ENCODE measurements around the gene BCL7C. TPM values are rescaled to one million over a fixed set of nuclear protein-coding genes. Genes with fewer than 3 reads are reported as not detected.

BCL7C gene
- total RNA-seq, 1 donor from 2014 or later = 43.9 TPM

DNA sequence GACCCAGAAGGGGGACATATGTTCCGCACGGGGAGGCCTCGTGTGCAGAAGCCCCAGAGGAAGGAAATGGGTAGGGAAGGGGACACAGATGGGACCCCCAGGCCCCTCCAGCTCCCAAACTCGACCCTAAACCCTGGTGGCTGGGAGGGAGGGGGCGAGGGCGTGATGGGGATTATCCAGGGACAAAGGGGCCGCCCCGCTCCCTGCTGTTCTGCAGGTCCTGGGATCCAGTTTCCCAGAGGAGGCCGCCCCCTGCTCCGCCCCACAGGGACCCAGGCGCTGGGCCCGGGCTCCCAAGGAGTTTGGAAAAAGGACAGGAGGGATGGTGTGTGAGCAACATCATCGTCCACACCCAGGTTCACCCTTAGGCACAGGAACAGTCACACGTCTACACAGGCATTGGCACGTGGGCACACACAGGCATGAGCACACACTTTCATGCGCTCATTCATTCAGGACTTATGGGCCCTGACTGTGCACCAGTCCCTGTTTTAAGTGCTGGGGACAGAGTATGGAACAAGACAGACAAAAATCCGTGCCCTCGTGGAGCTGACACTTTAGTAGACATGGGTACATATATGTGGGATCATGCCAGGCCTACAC is 16.7 kb upstream of the BCL7C start:
- Mint-ChIP-seq H3K4me3 (no peak overlapping the region), H3K9me3 (no peaks in the 10 kb centered on the region), H3K4me1 (no peaks in the 10 kb centered on the region), H3K27ac (no peak overlapping the region), H3K36me3 (no peaks in the 10 kb centered on the region), H3K27me3 (ENCODE audit: low read depth) (no peaks in the 10 kb centered on the region)
- no peak for TF ChIP-seq CTCF (IDR thresholded peaks at IDR 0.05; ENCODE audit: unreplicated experiment)
- no peak for DNase-seq (ENCODE audit: low spot score in 2 of 2, unreplicated experiment in 2 of 2)

- Mint-ChIP-seq H3K27me3 (ENCODE audit: low read depth) (no peaks in the 10 kb centered on the region), H3K9me3 (no peaks in the 10 kb centered on the region), H3K4me3 (no peak overlapping the region), H3K27ac (no peak overlapping the region), H3K4me1 (peaks cover 12% of the 10 kb centered on the region), H3K36me3 (no peaks in the 10 kb centered on the region)
- TF ChIP-seq CTCF (IDR thresholded peaks at IDR 0.05; ENCODE audit: unreplicated experiment) = no peak
- no peak for DNase-seq (ENCODE audit: low spot score in 2 of 2, unreplicated experiment in 2 of 2)
These were observed 13.2 kb upstream of the BCL7C start for GRCh38 chr16:30907064-30907463.

DNA sequence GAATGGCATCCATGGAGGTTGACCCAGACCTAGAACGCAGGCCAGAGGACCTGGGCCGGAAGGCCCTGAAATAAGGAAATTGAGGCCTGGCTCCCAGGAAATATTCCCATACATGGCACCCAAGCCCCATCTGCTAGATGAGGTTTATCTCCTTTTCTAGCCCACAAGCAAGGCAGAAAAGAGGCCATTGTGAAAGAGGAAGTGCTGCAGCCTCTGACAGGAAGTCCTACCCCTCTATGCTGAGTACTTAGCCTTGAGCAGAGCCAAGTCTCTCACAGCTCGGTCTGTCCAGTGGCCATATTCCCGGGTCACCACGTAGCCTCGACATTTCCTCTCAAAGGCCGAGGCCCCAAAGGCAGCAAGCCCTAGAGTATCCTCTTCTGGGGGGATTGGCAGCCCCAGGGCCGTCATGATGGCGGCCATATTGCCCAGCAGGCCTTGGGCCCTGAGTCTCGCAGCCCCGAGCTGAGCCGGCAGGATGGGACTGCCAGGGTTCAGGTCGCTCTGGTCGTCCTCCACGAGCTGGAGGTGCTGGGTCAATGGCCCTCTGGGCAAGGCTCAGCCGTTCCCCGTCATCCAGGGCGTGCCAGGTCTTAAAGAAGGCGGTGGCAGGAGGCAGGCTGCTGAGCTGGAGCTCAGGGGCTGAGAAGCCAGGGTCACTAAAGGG is 10.4 kb upstream of the BCL7C start:
- no peak for TF ChIP-seq CTCF (IDR thresholded peaks at IDR 0.05; ENCODE audit: unreplicated experiment)
- no peaks in the 10 kb centered on the region for H3K36me3 Mint-ChIP-seq
- DNase-seq (ENCODE audit: low spot score in 2 of 2, unreplicated experiment in 2 of 2) = no peak
- no peaks in the 10 kb centered on the region for H3K9me3 Mint-ChIP-seq
- peaks cover 12% of the 10 kb centered on the region for H3K4me1 Mint-ChIP-seq
- H3K27ac Mint-ChIP-seq = peak overlapping the region; percentile 85
- no peaks in the 10 kb centered on the region for H3K27me3 Mint-ChIP-seq (ENCODE audit: low read depth)
- no peak overlapping the region for H3K4me3 Mint-ChIP-seq

GRCh38 chr16:30903596-30903995 is 9.7 kb upstream of the BCL7C start:
- Mint-ChIP-seq H3K4me3 (no peak overlapping the region), H3K4me1 (peaks cover 12% of the 10 kb centered on the region), H3K27ac (peak overlapping the region; percentile 85), H3K27me3 (ENCODE audit: low read depth) (no peaks in the 10 kb centered on the region), H3K9me3 (no peaks in the 10 kb centered on the region), H3K36me3 (no peaks in the 10 kb centered on the region)
- TF ChIP-seq CTCF (IDR thresholded peaks at IDR 0.05; ENCODE audit: unreplicated experiment) = no peak
- DNase-seq (ENCODE audit: low spot score in 2 of 2, unreplicated experiment in 2 of 2) = no peak

GRCh38 chr16:30903002-30903401 is 9.1 kb upstream of the BCL7C start:
- no peaks in the 10 kb centered on the region for H3K27me3 Mint-ChIP-seq (ENCODE audit: low read depth)
- H3K4me3 Mint-ChIP-seq = peak overlapping the region; percentile 90
- H3K9me3 Mint-ChIP-seq = no peaks in the 10 kb centered on the region
- H3K4me1 Mint-ChIP-seq = peaks cover 12% of the 10 kb centered on the region
- H3K36me3 Mint-ChIP-seq = no peaks in the 10 kb centered on the region
- peak overlapping the region; percentile 99 for H3K27ac Mint-ChIP-seq
- no peak for DNase-seq (ENCODE audit: low spot score in 2 of 2, unreplicated experiment in 2 of 2)
- TF ChIP-seq CTCF (IDR thresholded peaks at IDR 0.05; ENCODE audit: unreplicated experiment) = no peak
